Psoas muscle (tissue), 8 donors: Measurements from ENCODE around the gene CCNQ. TPM values are rescaled to one million over a fixed set of nuclear protein-coding genes. Genes with fewer than 3 reads are reported as not detected.
A peak's percentile ranks its signal among the peaks of the same experiment; 100 is the strongest.

Experiments
- ATAC-seq, 4 donors: fragments of 200-7000 bp; cut with Tn5 transposase; one replicate each; pipeline ENCODE4 v1.9.1; 2020; ENCODE audit warnings: moderate library complexity in 3 of 4, mild to moderate bottlenecking in 2 of 4
- DNase-seq, 2 donors: peaks; one replicate each; pipeline ENCODE4 v3.0.0-alpha.2; 2020
- H3K27ac ChIP-seq: fragments of 200-600 bp; one replicate; pipeline ENCODE4 v1.8.0; 2022
- H3K27me3 ChIP-seq, 3 donors: fragments of 200-600 bp in 1 of 3; one replicate each; pipeline versions ENCODE4 v1.6.1 to v1.8.0; 2013 to 2022; ENCODE audit warnings: low read length in 2 of 3, mild to moderate bottlenecking in 2 of 3, moderate library complexity in 1 of 3; ENCODE audit not compliant: insufficient read depth in 3 of 3
- H3K36me3 ChIP-seq, 2 donors: fragments of 200-600 bp in 1 of 2; one replicate each; pipeline versions ENCODE4 v1.6.1 to v1.8.0; 2013 to 2022; ENCODE audit warnings: low read depth in 1 of 2, mild to moderate bottlenecking in 1 of 2, moderate library complexity in 1 of 2; ENCODE audit not compliant: insufficient read depth in 1 of 2
- H3K4me1 ChIP-seq: fragments of 200-600 bp; one replicate; pipeline ENCODE4 v1.8.0; 2022
- H3K4me3 ChIP-seq: fragments of 200-600 bp; one replicate; pipeline ENCODE4 v1.8.0; 2022; ENCODE audit warnings: mild to moderate bottlenecking
- H3K9me3 ChIP-seq: fragments of 200-600 bp; one replicate; pipeline ENCODE4 v1.8.0; 2022
- WGBS, 3 donors: extraction: QIAGEN DNeasy Blood & Tissue Kit; methylation state at CpG; one replicate each; pipeline versions ENCODE4 v1.1.6 to v1.1.7; 2013; 5-methylcytosine and 5-hydroxymethylcytosine counted together
- intact Hi-C, 2 donors: fragments of 100-400 bp; cut with DNase I; formaldehyde crosslinking; loops; one replicate each; pipeline versions ENCODE4 v1.11.0 to v1.14.2; 2022
- polyA plus RNA-seq, 3 donors: library from polyadenylated mRNA; stranded (reverse); fragments of 200-250 nt; gene quantifications; one replicate each; pipeline ENCODE4 v1.2.3, GENCODE V29; 2013
- total RNA-seq, 4 donors: library from RNA; stranded (reverse); fragmentation: NEBNext Ultra II Directional in 2 of 4; extraction: Animal tissue kit (Norgen Biotek cat#: 25700) in 2 of 4; gene quantifications; one replicate each; pipeline versions ENCODE4 v1.2.1 to v1.2.4, GENCODE V29; 2021 to 2023
- TF ChIP-seq, protein P1 (sequence below): fragments of 200-600 bp; IDR thresholded peaks from one replicate; pipeline ENCODE4 v1.8.0; 2022; ENCODE audit warnings: antibody characterized with exemption
- donor health status: healthy with polysubstance abuse.
- donor health status: DM: no; HTN: no; CAD: no; lungs with moderate emphysema.
- donor health status: Bipolar disorder and iron deficiency.
- donor health status: healthy.
- donor health status: DM: yes; HTN: yes; CAD: no.
- donor health status: DM: no; HTN: no; CAD: no.
- donor health status: DM: no; HTN: no; CAD: no.
- donor health status: DM: yes; HTN: yes; CAD: no.

Gene CCNQ
- total and polyA plus RNA-seq, 7 donors = 17.0 to 53.5 (median 34.3) TPM

DNA sequence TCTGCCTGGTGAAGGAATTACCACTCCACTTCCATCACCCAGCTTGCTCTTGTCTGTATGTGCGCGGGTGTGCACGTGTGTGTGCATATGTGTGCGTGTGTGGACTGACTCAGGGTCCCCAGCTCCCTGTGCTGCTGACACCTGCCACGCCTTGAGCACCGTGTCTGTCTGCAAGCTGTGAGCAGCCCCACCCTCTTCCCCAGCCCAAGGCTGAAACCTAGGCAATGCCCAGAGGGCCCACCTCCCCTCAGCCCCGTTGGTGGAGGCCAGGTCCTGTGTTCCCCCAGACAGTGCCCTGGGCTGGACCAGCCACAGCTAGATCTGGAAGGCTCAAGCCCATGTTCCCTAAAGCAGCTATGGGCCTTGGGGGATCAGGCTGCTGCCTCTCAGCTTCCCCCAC, 2.0 kb upstream of the CCNQ start:
- Histone ChIP-seq H3K4me3 (no peak overlapping the region), H3K36me3 (no peaks in the 10 kb centered on the region), H3K9me3 (no peaks in the 10 kb centered on the region), H3K27me3 (peaks cover 0 to 5% (median 0%) of the 10 kb centered on the region in 3 donors), H3K27ac (no peak overlapping the region), H3K4me1 (no peaks in the 10 kb centered on the region)
- TF ChIP-seq, protein P1, sequence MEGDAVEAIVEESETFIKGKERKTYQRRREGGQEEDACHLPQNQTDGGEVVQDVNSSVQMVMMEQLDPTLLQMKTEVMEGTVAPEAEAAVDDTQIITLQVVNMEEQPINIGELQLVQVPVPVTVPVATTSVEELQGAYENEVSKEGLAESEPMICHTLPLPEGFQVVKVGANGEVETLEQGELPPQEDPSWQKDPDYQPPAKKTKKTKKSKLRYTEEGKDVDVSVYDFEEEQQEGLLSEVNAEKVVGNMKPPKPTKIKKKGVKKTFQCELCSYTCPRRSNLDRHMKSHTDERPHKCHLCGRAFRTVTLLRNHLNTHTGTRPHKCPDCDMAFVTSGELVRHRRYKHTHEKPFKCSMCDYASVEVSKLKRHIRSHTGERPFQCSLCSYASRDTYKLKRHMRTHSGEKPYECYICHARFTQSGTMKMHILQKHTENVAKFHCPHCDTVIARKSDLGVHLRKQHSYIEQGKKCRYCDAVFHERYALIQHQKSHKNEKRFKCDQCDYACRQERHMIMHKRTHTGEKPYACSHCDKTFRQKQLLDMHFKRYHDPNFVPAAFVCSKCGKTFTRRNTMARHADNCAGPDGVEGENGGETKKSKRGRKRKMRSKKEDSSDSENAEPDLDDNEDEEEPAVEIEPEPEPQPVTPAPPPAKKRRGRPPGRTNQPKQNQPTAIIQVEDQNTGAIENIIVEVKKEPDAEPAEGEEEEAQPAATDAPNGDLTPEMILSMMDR = no peak
- intact Hi-C loops = no loop called here
- WGBS, 3 donors = 85 to 94% (median 85%) methylated on average over 6 to 7 of the region's 7 CpGs
- DNase-seq = no peak
- ATAC-seq = no peak

DNA sequence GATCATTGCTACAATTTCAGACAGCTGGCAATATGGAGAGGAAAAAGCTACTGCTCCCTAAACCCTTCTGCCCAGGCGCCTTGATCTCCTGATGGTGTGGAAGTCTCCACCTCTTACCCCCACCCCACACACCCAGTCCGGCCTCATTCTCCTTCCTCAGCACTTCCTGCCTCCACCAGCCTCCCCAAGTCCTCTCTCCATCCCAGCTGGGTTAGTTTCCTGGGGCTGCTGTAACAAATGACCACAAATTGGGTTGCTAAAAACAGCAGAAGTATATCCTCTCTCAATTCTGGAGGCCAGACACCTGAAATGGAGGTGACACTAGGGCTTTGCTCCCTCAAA, 1.1 kb upstream of the CCNQ start:
- no peaks in the 10 kb centered on the region for H3K4me1 ChIP-seq
- ATAC-seq (no peak), DNase-seq (no peak)
- H3K27ac ChIP-seq = no peak overlapping the region
- no peaks in the 10 kb centered on the region for H3K9me3 ChIP-seq
- peaks cover 0 to 5% (median 0%) of the 10 kb centered on the region in 3 donors for H3K27me3 ChIP-seq
- peaks cover 0 to 2% of the 10 kb centered on the region in 2 donors for H3K36me3 ChIP-seq
- H3K4me3 ChIP-seq = peak overlapping the region; percentile 66
- intact Hi-C loops = no loop called here
- WGBS, 3 donors = 31 to 76% (median 51%) methylated on average over 2 of the region's 2 CpGs
- TF ChIP-seq, protein P1 = no peak

DNA sequence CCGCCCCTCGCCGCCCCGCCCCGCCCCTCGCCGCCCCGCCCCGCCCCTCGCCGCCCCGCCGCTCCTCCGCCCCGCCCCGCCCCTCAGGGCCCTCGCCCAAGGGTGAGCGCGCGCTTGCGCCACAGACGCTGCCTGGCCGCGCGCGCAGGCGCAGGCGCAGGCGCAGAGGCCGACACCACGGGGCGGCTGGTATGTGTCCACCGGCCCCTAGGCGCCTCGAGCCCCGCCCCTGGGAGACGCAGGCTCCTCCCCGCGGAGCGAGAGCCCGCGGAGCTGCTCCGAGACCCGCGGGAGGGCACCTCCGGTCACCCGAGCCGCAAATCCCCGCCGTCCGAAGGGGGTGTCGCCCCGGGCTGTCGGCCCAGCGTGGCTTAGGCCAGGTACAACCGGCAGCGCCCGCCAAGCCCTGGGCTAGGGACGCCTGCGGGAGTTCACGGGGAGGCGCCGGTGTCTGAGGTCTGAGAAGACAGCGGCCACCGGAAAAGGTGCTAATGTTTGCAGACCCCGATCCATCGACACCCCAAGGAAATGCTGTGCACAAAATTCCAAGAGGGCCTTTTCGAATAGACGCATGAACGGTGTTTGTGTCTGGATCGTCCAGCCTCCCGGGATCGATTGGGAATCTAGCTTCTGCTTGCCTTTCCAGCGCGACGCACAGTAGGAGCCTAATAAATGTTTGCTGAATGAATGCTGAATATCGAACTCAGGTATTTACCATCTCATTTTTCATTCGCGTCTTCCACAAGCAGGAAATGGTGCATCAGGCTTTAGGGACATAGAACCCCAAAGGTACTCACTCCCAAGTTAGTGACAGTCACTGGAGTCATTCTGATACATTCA, 473 bp upstream of the CCNQ start:
- peak overlapping the region; percentile 66 for H3K4me3 ChIP-seq
- H3K9me3 ChIP-seq = no peaks in the 10 kb centered on the region
- peak; percentile 96 to 98 (median 96) for ATAC-seq
- H3K36me3 ChIP-seq = peaks cover 0 to 7% of the 10 kb centered on the region in 2 donors
- TF ChIP-seq, protein P1 = no peak
- WGBS, 3 donors = 0 to 28% (median 1%) methylated on average over 28 to 67 of the region's 79 CpGs
- peak; percentile 88 to 95 for DNase-seq
- H3K27me3 ChIP-seq = peaks cover 0 to 5% (median 0%) of the 10 kb centered on the region in 3 donors
- intact Hi-C loops = no loop called here
- no peaks in the 10 kb centered on the region for H3K4me1 ChIP-seq
- H3K27ac ChIP-seq = peak overlapping the region; percentile 43

DNA sequence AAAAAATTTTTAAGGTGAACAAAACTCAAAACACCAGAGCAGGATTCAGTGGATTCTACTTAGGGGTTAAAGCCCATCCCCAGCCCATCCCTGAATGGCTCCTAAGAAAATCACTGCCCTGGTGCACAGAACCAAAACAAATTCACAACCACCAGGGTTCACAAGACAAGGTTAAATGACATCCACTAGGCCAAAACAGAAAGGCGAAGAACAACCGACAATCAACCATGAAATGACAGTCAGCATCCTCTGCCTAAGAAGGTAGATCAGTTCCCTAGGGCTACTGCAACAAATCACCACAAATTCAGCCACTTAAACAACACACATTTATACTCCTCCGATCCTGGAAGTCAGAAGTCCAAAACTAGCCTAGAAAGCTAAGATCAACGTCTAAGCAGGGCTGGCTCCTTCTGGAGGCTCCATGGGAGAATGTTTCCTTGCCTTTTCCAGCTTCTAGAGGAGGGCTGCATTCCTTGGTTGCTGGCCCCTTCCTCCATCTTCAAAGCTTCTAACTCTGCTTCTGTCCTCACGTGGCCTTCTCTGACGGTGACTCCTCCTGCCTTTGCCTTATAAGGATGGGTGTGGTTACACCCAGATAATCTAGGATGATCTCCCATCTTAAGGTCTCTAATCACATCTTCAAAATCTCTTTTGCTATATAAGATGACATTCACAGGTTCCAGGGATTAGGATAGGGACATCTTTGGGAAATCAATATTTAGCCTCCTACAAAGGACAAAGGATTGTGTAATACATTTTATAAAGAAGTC, 1.8 kb downstream of the CCNQ start:
- no peaks in the 10 kb centered on the region for H3K9me3 ChIP-seq
- no peaks in the 10 kb centered on the region for H3K27me3 ChIP-seq
- intact Hi-C loops = no loop called here
- TF ChIP-seq, protein P1 = no peak
- H3K4me1 ChIP-seq = no peaks in the 10 kb centered on the region
- peak overlapping the region; percentile 74 for H3K4me3 ChIP-seq
- H3K36me3 ChIP-seq = peaks cover 0 to 17% of the 10 kb centered on the region in 2 donors
- H3K27ac ChIP-seq = no peak overlapping the region
- ATAC-seq (no peak), DNase-seq (no peak)
- WGBS, 3 donors = 82 to 91% (median 83%) methylated on average over 6 of the region's 6 CpGs
